GM15510 (cell line): ENCODE measurements around the gene LMCD1.

ENCODE experiments used
- POLR2A ChIP-seq: IDR thresholded peaks from 3 replicates; pipeline ENCODE4 v1.6.1; 2011; ENCODE audit warnings: borderline replicate concordance; ENCODE audit not compliant: insufficient read length; ENCODE audit errors: extremely low read depth

The LMCD1 gene

DNA sequence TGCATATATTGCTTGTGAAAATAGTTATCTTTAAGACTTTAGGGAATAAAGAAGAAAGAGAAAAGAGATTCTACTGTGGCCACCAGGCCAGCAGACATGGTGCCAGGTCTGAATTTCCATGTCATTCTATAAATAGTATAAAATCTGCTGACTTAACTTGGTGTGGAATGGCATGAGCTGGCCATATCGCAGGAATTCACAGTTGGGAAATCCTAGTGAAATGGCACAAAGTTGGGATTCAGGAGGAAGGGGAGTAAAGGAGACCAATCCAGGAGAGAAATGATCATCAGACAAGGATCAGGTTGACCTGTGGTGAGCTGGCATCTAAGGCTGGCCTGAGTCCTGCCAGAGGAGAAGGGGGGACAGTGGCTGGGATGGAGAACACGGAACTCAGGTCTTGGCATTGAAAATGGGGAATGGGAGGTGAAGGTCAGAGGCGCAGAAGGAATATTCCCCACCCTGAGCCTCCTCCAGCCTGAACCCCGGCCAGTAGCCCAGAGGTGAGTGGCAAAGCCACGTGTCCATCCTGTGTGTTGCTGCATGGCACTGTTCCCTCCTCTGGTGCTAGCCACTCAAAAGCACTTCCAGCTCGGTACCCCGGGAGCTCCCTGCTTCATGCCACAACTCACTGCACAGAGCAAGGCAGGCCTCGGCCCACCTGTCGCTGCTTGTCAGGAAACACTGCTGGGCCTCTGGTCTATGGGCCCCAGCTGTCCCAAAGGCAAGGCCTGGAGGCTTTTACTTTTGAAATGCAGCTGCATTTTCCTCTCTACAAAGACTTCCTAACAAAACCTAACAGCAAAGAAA, 91.6 kb downstream of the LMCD1 start:
- TF ChIP-seq POLR2A: no peak

GRCh38 chr3:8595252-8595651, 93.6 kb downstream of the LMCD1 start:
- no peak for TF ChIP-seq POLR2A

DNA sequence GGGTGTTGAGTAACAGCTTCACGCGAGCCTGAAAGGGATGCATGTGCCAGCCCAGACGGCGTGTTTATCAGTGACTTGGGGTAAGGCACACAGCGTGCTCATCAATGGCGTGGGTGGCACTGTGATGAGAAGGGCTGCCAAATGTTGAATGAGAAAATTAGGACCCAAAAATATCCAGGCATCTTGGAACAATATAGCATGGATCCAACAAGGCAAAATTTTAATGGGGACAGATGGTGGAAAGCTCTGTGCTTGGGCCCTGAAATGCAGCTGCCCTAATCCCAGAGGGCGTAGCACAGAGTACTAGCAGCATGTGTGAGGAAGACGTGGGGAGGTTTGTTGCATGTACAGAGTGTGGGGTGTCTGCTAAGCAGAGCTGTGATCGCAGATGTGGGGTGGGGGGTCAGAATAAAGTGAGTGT, 94.1 kb downstream of the LMCD1 start:
- TF ChIP-seq POLR2A: no peak

DNA sequence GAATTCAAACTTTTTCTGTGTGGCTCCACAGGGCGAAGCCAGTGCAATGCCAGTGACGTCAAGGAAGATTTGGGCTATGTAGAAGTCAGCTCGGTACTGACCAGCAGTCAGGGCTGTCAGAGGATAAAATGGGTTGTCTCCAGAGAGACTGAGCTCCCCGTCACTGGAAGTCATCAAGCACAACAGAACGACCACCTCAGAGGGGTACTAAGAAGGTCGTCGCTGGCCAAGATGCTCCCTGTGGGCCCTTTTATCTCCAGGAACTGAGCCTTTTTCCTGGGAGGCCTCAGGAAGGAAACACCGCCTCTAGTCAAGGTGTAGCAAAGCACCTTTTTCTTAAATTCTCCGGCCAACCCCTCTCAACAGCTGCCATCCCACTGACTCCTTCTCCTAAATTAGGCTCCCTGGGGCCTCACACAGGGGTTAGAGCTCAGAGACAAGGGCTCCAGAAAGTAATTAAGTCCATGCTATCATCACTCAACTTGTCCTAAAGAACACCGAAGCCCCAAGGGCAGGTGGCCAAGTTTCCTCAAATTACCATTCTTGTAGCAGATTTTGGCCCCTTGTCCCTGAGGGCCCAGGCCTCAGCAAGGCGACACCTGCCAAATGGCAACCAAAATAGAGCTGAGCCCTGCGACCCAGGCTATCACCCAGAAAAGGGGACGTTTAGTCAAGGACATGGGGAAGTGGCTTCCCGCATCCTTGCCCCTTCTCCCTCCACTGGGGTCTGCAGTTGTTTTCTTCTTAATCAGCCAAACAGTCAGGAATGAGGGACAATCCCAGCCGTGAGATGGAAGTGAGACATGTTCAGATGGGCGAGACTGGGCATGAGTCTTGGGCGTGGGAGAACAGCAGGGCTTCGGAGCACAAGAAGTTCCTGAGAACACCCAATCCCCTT, 94.9 kb downstream of the LMCD1 start:
- no peak for TF ChIP-seq POLR2A

DNA sequence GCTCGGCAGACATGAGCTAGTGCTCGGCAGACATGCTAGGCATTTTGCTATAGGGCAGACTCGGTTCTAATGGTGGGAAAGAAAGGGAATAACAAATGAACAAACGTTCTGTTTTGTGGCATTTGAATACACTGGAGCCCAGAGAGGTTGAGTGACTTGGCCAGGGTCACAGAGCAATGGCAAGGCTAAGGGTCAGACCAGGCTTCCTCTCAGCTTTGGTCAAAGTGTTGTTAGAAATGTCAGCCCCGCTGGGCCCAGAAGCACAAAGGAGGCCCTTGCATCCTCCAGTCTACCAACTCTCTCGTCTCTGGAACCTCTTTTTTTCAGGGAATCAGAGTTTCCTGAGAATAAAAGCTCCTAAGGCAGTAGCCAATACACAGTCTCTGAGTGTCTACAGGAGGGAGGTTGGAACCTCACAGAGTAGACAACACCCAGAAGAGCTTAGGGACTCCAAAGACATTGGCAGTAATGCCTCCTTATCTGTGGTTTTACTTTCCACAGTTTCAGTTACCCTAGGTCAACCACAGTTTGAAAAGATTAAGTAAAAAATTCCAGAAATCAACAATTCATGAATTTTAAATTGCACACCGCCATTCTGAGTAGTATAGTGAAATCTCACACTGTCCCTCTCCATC, 95.7 kb downstream of the LMCD1 start:
- no peak for TF ChIP-seq POLR2A

DNA sequence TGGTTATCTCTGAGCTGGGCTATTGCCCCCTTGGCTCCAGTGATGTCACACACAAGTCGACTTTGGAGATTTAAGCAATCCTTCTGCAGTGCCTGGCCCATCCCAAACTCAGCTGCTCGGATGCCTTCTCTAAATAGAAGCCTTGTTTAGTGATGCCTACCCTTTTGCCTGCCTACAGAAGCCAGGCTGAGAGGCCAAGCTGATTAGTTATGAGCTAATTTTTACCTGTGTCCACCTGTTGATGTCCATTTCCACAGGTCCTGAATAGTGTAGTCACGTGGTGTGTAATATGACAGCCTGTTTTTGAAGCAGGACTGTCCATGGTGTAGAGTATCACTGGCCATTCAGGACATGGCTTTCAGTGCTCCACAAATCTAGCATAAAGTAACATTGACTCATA, 97.5 kb downstream of the LMCD1 start:
- no peak for TF ChIP-seq POLR2A

DNA sequence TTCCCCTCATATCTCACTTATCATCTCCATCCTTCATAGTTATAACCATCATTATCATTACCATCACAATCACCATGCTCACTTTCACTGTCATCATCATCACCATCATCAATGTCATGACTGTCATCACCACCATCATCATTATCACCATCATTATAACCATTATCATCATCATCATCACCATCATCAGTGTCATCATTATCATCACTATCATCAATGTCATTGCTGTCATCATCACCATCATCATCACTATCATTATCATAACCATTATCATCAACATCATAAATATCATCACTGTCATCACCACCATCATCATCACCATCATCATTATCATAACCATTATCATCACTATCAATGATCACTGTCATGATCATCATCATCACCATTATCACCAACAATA, 98.8 kb downstream of the LMCD1 start:
- TF ChIP-seq POLR2A: no peak

- no peak for TF ChIP-seq POLR2A
These were observed 101.6 kb downstream of the LMCD1 start for GRCh38 chr3:8603115-8603710.

- TF ChIP-seq POLR2A: no peak
These were observed 102.4 kb downstream of the LMCD1 start for GRCh38 chr3:8604006-8604405.

DNA sequence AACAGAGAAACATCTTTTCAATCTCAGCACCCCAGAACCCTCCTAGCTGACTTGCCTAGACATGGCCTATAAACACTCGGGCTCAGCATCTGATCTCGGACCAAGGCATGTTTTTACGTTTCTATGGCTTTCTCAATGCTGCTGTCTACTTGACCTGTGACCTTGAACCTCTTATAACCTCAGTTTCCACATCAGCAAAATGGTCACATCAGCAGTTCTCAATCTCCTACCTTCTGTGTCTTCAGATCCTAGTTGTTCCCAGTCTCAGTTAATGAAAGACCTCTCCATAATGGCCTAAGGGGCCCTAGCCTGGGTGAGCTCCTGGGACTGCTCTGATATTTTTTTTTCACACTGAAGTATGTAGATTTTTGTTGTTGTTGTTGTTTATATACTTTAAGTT, 103.4 kb downstream of the LMCD1 start:
- no peak for TF ChIP-seq POLR2A

DNA sequence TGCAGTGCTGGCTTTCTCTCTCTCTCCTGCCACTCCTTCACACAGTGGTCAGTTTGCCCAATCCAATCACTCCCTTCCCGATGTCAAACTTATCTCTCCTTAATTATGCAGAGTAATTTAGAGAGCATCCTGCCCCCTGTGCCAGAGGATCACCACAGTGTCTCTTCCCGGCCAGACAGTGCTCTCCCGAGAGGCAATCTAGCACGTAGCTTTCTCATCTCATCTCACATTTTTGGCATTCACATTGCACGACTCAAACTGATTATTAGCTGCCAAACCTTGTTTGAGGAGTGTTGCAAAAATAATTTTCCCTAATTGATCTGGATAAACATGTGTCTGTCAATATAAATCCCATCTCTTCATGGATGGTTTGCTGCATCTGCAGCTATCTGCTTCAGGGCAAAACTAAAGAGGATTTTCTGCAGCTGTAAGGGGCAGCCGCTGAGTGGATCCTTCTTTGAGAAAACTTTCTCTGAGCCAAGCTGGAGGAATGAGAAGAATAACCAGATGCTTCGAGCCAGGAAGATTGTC, 105.1 kb downstream of the LMCD1 start:
- no peak for TF ChIP-seq POLR2A

DNA sequence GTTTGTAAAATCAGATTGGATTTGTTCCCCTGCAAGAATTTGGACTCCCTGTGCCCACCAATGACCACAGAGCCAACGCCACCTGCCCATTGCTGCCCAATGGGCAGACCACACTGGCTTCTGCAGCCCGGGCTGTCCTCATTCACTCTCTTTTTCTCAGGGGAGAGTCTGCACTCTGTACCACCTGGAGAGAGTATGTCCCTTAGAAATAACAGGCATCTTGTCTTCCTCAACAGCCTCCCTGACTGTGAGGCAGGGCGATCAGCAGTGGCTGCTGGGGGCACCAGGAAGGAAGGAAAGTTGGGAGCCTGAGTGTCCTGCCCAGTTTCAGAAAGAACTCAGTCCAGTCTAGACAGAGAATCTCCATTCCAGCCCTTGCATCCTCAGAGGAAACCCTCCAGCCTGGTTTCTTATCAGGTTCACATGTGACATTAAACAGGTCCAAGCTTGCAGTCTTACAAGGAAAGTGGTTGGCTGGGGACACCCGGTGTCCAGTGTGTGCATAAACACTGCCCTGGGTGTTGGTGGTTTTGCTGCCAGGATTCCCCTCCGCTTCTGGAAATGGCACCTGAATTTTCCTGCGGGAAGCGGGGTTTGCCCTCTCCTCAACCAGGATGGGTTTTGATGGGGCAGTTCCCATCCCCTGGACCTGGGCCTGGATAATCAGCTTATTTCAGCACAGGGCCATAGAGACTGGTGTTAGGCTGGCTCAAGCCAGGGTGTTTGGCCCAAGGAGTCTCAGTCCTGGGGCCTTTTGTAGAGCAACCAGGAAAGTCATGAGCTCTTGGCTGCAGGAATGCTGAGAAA, 105.8 kb downstream of the LMCD1 start:
- TF ChIP-seq POLR2A: no peak

GRCh38 chr3:8608041-8608790, 106.6 kb downstream of the LMCD1 start:
- no peak for TF ChIP-seq POLR2A
